Measurements from ENCODE around the gene HMOX1. TPM values are rescaled to one million over a fixed set of nuclear protein-coding genes. Genes with fewer than 3 reads are reported as not detected.

HMOX1 gene
- total and polyA plus RNA-seq, 2 of the 13 experiments (the other 11 are each of a cell fraction or from before 2014, with no cell fraction given): 53.6 to 67.4 TPM

DNA sequence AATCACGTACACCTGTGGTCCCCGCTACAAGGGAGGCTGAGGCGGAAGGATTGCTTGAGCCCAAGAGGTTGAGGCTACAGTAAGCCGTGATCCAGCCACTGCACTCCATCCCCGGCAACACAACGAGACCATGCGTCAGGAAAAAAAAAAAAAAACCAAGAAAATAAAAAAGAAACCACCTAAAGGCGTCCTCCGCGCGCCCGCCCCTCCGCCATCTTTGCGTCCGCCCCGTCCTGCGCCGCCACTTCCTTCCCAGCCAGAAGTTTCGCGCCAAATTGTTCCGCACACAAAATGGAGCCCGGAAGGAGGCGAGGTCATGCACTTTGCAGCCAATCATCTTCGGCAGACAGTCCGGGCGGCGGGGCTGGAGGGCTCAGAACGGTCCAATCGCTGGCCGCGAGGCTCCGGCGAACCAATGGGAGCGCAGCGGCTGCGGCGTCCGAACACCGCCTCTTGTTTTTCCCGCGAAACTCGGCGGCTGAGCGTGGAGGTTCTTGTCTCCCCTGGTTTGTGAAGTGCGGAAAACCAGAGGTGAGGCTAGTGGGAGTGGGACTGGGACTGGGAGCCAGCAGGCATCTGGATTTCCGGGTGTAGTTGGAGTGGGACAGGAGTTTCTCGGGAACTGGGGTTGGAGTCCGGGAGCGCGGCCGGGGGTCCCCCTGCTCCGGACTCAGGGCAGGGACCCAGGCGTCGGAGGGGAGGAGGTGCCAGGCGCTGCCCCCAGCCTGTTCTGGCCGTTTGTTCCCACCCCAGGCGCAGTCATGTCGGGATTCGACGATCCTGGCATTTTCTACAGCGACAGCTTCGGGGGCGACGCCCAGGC lies 19.0 kb downstream of the HMOX1 start, which contains the start of gene MCM5 (continued):
- TF ChIP-seq, protein P1, sequence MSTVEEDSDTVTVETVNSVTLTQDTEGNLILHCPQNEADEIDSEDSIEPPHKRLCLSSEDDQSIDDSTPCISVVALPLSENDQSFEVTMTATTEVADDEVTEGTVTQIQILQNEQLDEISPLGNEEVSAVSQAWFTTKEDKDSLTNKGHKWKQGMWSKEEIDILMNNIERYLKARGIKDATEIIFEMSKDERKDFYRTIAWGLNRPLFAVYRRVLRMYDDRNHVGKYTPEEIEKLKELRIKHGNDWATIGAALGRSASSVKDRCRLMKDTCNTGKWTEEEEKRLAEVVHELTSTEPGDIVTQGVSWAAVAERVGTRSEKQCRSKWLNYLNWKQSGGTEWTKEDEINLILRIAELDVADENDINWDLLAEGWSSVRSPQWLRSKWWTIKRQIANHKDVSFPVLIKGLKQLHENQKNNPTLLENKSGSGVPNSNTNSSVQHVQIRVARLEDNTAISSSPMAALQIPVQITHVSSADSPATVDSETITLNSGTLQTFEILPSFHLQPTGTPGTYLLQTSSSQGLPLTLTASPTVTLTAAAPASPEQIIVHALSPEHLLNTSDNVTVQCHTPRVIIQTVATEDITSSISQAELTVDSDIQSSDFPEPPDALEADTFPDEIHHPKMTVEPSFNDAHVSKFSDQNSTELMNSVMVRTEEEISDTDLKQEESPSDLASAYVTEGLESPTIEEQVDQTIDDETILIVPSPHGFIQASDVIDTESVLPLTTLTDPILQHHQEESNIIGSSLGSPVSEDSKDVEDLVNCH (CRISPR knock-in tag; IDR thresholded peaks at IDR 0.05): no peak
- TF ChIP-seq ZBTB8A (CRISPR knock-in tag; IDR thresholded peaks at IDR 0.05; ENCODE audit: borderline replicate concordance, low read depth) (no peak), ZNF567 (CRISPR knock-in tag; IDR thresholded peaks at IDR 0.05; ENCODE audit: borderline replicate concordance) (no peak), ZNF317 (CRISPR knock-in tag; IDR thresholded peaks at IDR 0.05) (peak; percentile 66), ATF7 (IDR thresholded peaks at IDR 0.05) (no peak), ATF7 (CRISPR knock-in tag; IDR thresholded peaks at IDR 0.05) (no peak), GTF3A (CRISPR knock-in tag; conservative IDR thresholded peaks at IDR 0.05) (no peak), MTF2 (CRISPR knock-in tag; IDR thresholded peaks at IDR 0.05; ENCODE audit: borderline replicate concordance) (no peak), ZNF746 (CRISPR knock-in tag; IDR thresholded peaks at IDR 0.05) (no peak), ATM (IDR thresholded peaks at IDR 0.05; ENCODE audit: borderline replicate concordance) (no peak), TRIM24 (CRISPR knock-in tag; IDR thresholded peaks at IDR 0.05) (no peak), ZNF326 (CRISPR knock-in tag; IDR thresholded peaks at IDR 0.05; ENCODE audit: borderline replicate concordance) (no peak), SMAD9 (CRISPR knock-in tag; IDR thresholded peaks at IDR 0.05) (no peak), MED8 (CRISPR knock-in tag; IDR thresholded peaks at IDR 0.05; ENCODE audit: insufficient replicate concordance) (peak; percentile 59), HOXA5 (CRISPR knock-in tag; IDR thresholded peaks at IDR 0.05) (no peak), RORA (CRISPR knock-in tag; IDR thresholded peaks at IDR 0.05) (no peak), SNAPC2 (CRISPR knock-in tag; IDR thresholded peaks at IDR 0.05) (peak; percentile 87; the same call in 1 of the 2 replicates), HOXA7 (CRISPR knock-in tag; IDR thresholded peaks at IDR 0.05) (no peak), ZNF160 (CRISPR knock-in tag; IDR thresholded peaks at IDR 0.05) (peak; percentile 57; the same call in 1 of the 2 replicates), BHLHE40 (IDR thresholded peaks at IDR 0.05; ENCODE audit: low read length) (no peak)
- TF ChIP-seq, protein P2, sequence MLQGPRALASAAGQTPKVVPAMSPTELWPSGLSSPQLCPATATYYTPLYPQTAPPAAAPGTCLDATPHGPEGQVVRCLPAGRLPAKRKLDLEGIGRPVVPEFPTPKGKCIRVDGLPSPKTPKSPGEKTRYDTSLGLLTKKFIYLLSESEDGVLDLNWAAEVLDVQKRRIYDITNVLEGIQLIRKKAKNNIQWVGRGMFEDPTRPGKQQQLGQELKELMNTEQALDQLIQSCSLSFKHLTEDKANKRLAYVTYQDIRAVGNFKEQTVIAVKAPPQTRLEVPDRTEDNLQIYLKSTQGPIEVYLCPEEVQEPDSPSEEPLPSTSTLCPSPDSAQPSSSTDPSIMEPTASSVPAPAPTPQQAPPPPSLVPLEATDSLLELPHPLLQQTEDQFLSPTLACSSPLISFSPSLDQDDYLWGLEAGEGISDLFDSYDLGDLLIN (CRISPR knock-in tag; IDR thresholded peaks at IDR 0.05; ENCODE audit: borderline replicate concordance): peak; percentile 52; the same call in 1 of the 2 replicates
- TF ChIP-seq, protein P3, sequence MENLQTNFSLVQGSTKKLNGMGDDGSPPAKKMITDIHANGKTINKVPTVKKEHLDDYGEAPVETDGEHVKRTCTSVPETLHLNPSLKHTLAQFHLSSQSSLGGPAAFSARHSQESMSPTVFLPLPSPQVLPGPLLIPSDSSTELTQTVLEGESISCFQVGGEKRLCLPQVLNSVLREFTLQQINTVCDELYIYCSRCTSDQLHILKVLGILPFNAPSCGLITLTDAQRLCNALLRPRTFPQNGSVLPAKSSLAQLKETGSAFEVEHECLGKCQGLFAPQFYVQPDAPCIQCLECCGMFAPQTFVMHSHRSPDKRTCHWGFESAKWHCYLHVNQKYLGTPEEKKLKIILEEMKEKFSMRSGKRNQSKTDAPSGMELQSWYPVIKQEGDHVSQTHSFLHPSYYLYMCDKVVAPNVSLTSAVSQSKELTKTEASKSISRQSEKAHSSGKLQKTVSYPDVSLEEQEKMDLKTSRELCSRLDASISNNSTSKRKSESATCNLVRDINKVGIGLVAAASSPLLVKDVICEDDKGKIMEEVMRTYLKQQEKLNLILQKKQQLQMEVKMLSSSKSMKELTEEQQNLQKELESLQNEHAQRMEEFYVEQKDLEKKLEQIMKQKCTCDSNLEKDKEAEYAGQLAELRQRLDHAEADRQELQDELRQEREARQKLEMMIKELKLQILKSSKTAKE (CRISPR knock-in tag; IDR thresholded peaks at IDR 0.05; ENCODE audit: borderline replicate concordance): no peak; the same call in 1 of the 2 replicates
- TF ChIP-seq, protein P4, sequence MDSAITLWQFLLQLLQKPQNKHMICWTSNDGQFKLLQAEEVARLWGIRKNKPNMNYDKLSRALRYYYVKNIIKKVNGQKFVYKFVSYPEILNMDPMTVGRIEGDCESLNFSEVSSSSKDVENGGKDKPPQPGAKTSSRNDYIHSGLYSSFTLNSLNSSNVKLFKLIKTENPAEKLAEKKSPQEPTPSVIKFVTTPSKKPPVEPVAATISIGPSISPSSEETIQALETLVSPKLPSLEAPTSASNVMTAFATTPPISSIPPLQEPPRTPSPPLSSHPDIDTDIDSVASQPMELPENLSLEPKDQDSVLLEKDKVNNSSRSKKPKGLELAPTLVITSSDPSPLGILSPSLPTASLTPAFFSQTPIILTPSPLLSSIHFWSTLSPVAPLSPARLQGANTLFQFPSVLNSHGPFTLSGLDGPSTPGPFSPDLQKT (CRISPR knock-in tag; IDR thresholded peaks at IDR 0.05; ENCODE audit: borderline replicate concordance): no peak
